Measurements from ENCODE around the gene USP17L30.
"Not testable (repeated sequence)": the region's sequence is repeated elsewhere in the genome, so short reads cannot be mapped to it uniquely, and the experiment has no call there.

Gene USP17L30

GRCh38 chr4:9334358-9334757 lies 28.6 kb upstream of the USP17L30 start, which contains the start of gene USP17L26:
USP17L26 (plus strand) TSS chr4:9334658; CDS start chr4:9334658, 0 bp downstream.
- not testable (repeated sequence) for H3K23ac ChIP-seq (ENCODE audit: low read length in 2 of 2); H3K9ac ChIP-seq (ENCODE audit: low read length); H3K18ac ChIP-seq (ENCODE audit: low read depth in 1 of 2, low read length in 2 of 2); H3K4me1 ChIP-seq (ENCODE audit: control insufficient read depth, insufficient read depth, low read depth, low read length); H2BK12ac ChIP-seq (ENCODE audit: low read length in 2 of 2); H2AK5ac ChIP-seq (ENCODE audit: low read length, severe bottlenecking); H3K9me3 ChIP-seq (ENCODE audit: control insufficient read depth, low read length); H3K27ac ChIP-seq (ENCODE audit: low read length, poor library complexity, severe bottlenecking); H3K4ac ChIP-seq (ENCODE audit: low read depth in 1 of 2, low read length in 2 of 2); H3K27me3 ChIP-seq (ENCODE audit: control insufficient read depth in 1 of 2, insufficient read depth in 1 of 2, low read length in 2 of 2); H2BK120ac ChIP-seq (ENCODE audit: low read depth, low read length); H4K91ac ChIP-seq (ENCODE audit: low read length); H2AFZ ChIP-seq (ENCODE audit: low read depth, low read length); H3K79me1 ChIP-seq (replicated peaks; ENCODE audit: low read length, poor library complexity, severe bottlenecking); H3K36me3 ChIP-seq (ENCODE audit: control insufficient read depth in 1 of 2, insufficient read depth in 2 of 2, low read depth in 1 of 2, low read length in 2 of 2); H3K4me2 ChIP-seq (ENCODE audit: low read length, poor library complexity, severe bottlenecking); H3K4me3 ChIP-seq (ENCODE audit: insufficient read depth in 1 of 2, low read depth in 1 of 2, low read length in 2 of 2); H4K8ac ChIP-seq (ENCODE audit: low read length); H2BK15ac ChIP-seq (ENCODE audit: low read depth, poor library complexity, severe bottlenecking); DNase-seq; H3K14ac ChIP-seq (ENCODE audit: low read length in 2 of 2); H2BK5ac ChIP-seq (ENCODE audit: low read depth, low read length, poor library complexity, severe bottlenecking)
- no CpG with 5 or more reads among the region's 15 CpGs for WGBS

GRCh38 chr4:9339103-9339502 lies 23.8 kb upstream of the USP17L30 start, which contains the start of gene USP17L5:
USP17L5 (plus strand) TSS chr4:9339403; CDS start chr4:9339403, 0 bp downstream.
- not testable (repeated sequence) for H2AK5ac ChIP-seq (ENCODE audit: low read length, severe bottlenecking); H3K23ac ChIP-seq (ENCODE audit: low read length in 2 of 2); H4K91ac ChIP-seq (ENCODE audit: low read length); H3K4me2 ChIP-seq (ENCODE audit: low read length, poor library complexity, severe bottlenecking); H3K4ac ChIP-seq (ENCODE audit: low read depth in 1 of 2, low read length in 2 of 2); H2AFZ ChIP-seq (ENCODE audit: low read depth, low read length); H3K36me3 ChIP-seq (ENCODE audit: control insufficient read depth in 1 of 2, insufficient read depth in 2 of 2, low read depth in 1 of 2, low read length in 2 of 2); H2BK5ac ChIP-seq (ENCODE audit: low read depth, low read length, poor library complexity, severe bottlenecking); H3K27ac ChIP-seq (ENCODE audit: low read length, poor library complexity, severe bottlenecking); DNase-seq; H3K9me3 ChIP-seq (ENCODE audit: control insufficient read depth, low read length); H3K4me1 ChIP-seq (ENCODE audit: control insufficient read depth, insufficient read depth, low read depth, low read length); H4K8ac ChIP-seq (ENCODE audit: low read length); H3K18ac ChIP-seq (ENCODE audit: low read depth in 1 of 2, low read length in 2 of 2); H3K9ac ChIP-seq (ENCODE audit: low read length); H2BK120ac ChIP-seq (ENCODE audit: low read depth, low read length); H3K79me1 ChIP-seq (replicated peaks; ENCODE audit: low read length, poor library complexity, severe bottlenecking); H2BK15ac ChIP-seq (ENCODE audit: low read depth, poor library complexity, severe bottlenecking); H2BK12ac ChIP-seq (ENCODE audit: low read length in 2 of 2); H3K27me3 ChIP-seq (ENCODE audit: control insufficient read depth in 1 of 2, insufficient read depth in 1 of 2, low read length in 2 of 2); H3K4me3 ChIP-seq (ENCODE audit: insufficient read depth in 1 of 2, low read depth in 1 of 2, low read length in 2 of 2); H3K14ac ChIP-seq (ENCODE audit: low read length in 2 of 2)
- WGBS, result no CpG with 5 or more reads among the region's 15 CpGs

GRCh38 chr4:9343848-9344247 lies 19.1 kb upstream of the USP17L30 start, which contains the start of gene USP17L27:
USP17L27 (plus strand) TSS chr4:9344148; CDS start chr4:9344148, 0 bp downstream.
- not testable (repeated sequence) for H3K14ac ChIP-seq (ENCODE audit: low read length in 2 of 2); H3K18ac ChIP-seq (ENCODE audit: low read depth in 1 of 2, low read length in 2 of 2); H4K8ac ChIP-seq (ENCODE audit: low read length); H2BK5ac ChIP-seq (ENCODE audit: low read depth, low read length, poor library complexity, severe bottlenecking); H3K4me2 ChIP-seq (ENCODE audit: low read length, poor library complexity, severe bottlenecking); DNase-seq; H3K9me3 ChIP-seq (ENCODE audit: control insufficient read depth, low read length); H3K23ac ChIP-seq (ENCODE audit: low read length in 2 of 2); H2AFZ ChIP-seq (ENCODE audit: low read depth, low read length); H3K4me1 ChIP-seq (ENCODE audit: control insufficient read depth, insufficient read depth, low read depth, low read length); H4K91ac ChIP-seq (ENCODE audit: low read length); H2BK15ac ChIP-seq (ENCODE audit: low read depth, poor library complexity, severe bottlenecking); H2AK5ac ChIP-seq (ENCODE audit: low read length, severe bottlenecking); H2BK12ac ChIP-seq (ENCODE audit: low read length in 2 of 2); H3K4ac ChIP-seq (ENCODE audit: low read depth in 1 of 2, low read length in 2 of 2); H3K27ac ChIP-seq (ENCODE audit: low read length, poor library complexity, severe bottlenecking); H3K36me3 ChIP-seq (ENCODE audit: control insufficient read depth in 1 of 2, insufficient read depth in 2 of 2, low read depth in 1 of 2, low read length in 2 of 2); H3K27me3 ChIP-seq (ENCODE audit: control insufficient read depth in 1 of 2, insufficient read depth in 1 of 2, low read length in 2 of 2); H2BK120ac ChIP-seq (ENCODE audit: low read depth, low read length); H3K4me3 ChIP-seq (ENCODE audit: insufficient read depth in 1 of 2, low read depth in 1 of 2, low read length in 2 of 2); H3K9ac ChIP-seq (ENCODE audit: low read length); H3K79me1 ChIP-seq (replicated peaks; ENCODE audit: low read length, poor library complexity, severe bottlenecking)
- whole genome bisulfite sequencing, result no CpG with 5 or more reads among the region's 15 CpGs

- not testable (repeated sequence) for H3K27ac ChIP-seq (ENCODE audit: low read length, poor library complexity, severe bottlenecking); H2BK5ac ChIP-seq (ENCODE audit: low read depth, low read length, poor library complexity, severe bottlenecking); H2BK12ac ChIP-seq (ENCODE audit: low read length in 2 of 2); H3K4me1 ChIP-seq (ENCODE audit: control insufficient read depth, insufficient read depth, low read depth, low read length); H3K4ac ChIP-seq (ENCODE audit: low read depth in 1 of 2, low read length in 2 of 2); H3K9me3 ChIP-seq (ENCODE audit: control insufficient read depth, low read length); H2BK120ac ChIP-seq (ENCODE audit: low read depth, low read length); H3K23ac ChIP-seq (ENCODE audit: low read length in 2 of 2); H2BK15ac ChIP-seq (ENCODE audit: low read depth, poor library complexity, severe bottlenecking); H3K4me2 ChIP-seq (ENCODE audit: low read length, poor library complexity, severe bottlenecking); H4K8ac ChIP-seq (ENCODE audit: low read length); H3K9ac ChIP-seq (ENCODE audit: low read length); H3K36me3 ChIP-seq (ENCODE audit: control insufficient read depth in 1 of 2, insufficient read depth in 2 of 2, low read depth in 1 of 2, low read length in 2 of 2); H4K91ac ChIP-seq (ENCODE audit: low read length); H3K14ac ChIP-seq (ENCODE audit: low read length in 2 of 2); H3K4me3 ChIP-seq (ENCODE audit: insufficient read depth in 1 of 2, low read depth in 1 of 2, low read length in 2 of 2); H2AFZ ChIP-seq (ENCODE audit: low read depth, low read length); DNase-seq; H2AK5ac ChIP-seq (ENCODE audit: low read length, severe bottlenecking); H3K18ac ChIP-seq (ENCODE audit: low read depth in 1 of 2, low read length in 2 of 2); H3K79me1 ChIP-seq (replicated peaks; ENCODE audit: low read length, poor library complexity, severe bottlenecking); H3K27me3 ChIP-seq (ENCODE audit: control insufficient read depth in 1 of 2, insufficient read depth in 1 of 2, low read length in 2 of 2)
- WGBS, result no CpG with 5 or more reads among the region's 15 CpGs
These were observed 14.3 kb upstream of the USP17L30 start, which contains the start of gene USP17L28 for GRCh38 chr4:9348593-9348992. USP17L28 (plus strand) TSS chr4:9348893; CDS start chr4:9348893, 0 bp downstream.
